HG02852 (cell line): Measurements from ENCODE around the gene ARL16.
"Not testable (repeated sequence)": the region's sequence is repeated elsewhere in the genome, so short reads cannot be mapped to it uniquely, and the experiment has no call there.

ENCODE experiments used
- ATAC-seq: cut with Tn5 transposase; IDR thresholded peaks from one replicate; pipeline ENCODE4 v1.9.1; 2021; ENCODE audit warnings: mild to moderate bottlenecking, moderate library complexity; ENCODE audit not compliant: unreplicated experiment

ARL16 gene

DNA sequence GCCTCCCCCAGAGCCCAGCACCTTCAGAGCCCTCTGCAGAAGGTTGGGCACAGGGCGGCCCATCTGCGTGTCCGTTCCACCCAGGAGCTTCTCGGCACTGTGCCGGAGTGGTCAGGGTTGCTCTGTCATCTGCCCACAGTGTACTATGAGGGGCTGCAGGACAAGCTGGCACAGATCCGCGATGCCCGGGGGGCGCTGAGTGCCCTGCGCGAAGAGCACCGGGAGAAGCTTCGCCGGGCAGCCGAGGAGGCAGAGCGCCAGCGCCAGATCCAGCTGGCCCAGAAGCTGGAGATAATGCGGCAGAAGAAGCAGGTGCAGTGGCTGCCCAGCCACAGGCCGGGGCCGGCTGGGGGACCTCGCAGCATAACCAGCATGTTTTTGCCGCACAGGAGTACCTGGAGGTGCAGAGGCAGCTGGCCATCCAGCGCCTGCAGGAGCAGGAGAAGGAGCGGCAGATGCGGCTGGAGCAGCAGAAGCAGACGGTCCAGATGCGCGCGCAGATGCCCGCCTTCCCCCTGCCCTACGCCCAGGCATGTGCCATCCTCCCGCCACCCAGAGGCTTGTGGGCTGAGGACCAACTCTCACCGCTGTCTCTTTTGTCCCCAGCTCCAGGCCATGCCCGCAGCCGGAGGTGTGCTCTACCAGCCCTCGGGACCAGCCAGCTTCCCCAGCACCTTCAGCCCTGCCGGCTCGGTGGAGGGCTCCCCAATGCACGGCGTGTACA, 12.8 kb upstream of the ARL16 start:
- ATAC-seq, result no peak

DNA sequence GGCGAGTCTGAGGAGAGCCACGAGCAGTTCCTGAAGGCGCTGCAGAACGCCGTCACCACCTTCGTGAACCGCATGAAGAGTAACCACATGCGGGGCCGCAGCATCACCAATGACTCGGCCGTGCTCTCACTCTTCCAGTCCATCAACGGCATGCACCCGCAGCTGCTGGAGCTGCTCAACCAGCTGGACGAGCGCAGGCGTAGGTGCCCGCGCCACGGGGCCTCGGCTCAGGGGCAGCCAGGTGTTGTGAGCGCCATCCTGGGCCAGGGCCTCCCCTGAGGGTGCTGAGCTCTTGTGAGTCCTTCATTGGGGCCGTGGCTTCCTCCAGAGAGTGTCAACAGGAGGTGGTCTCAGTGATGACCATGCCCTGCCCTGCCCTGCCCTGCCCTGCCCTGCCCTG, 12.2 kb upstream of the ARL16 start:
- ATAC-seq, result no peak

DNA sequence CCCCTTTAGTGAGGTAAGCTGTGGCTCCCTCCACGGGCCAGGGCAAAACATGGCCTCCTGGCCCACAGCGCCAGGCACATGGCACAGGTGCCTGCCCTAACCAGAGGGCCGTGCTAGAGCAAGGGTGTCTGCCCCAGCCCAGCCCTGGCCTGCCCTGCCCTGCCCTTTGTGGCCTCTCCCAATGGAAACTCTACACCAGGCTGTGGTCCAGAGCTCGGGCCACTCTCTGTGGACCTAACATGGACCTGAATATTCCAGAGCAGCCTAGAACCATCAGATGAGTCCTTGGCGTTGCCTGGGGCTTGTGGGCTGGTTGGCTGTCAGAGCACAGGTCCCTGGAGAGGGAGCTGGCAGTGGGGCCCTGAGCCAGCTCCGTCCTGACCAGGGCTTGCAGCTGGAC, 11.6 kb upstream of the ARL16 start:
- no peak for ATAC-seq

DNA sequence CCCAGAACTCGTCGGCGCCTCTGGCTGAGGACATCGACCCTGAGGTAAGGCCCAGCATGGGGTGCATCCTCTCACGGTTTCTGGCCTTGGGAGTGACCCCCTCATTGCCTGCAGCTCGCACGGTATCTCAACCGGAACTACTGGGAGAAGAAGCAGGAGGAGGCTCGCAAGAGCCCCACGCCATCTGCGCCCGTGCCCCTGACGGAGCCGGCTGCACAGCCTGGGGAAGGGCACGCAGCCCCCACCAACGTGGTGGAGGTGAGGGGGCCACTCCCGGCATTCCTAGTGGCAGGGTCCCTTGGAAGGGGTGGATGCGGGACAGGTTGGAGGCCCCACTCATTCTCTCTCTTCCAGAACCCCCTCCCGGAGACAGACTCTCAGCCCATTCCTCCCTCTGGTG, 11.2 kb upstream of the ARL16 start:
- ATAC-seq, result no peak

DNA sequence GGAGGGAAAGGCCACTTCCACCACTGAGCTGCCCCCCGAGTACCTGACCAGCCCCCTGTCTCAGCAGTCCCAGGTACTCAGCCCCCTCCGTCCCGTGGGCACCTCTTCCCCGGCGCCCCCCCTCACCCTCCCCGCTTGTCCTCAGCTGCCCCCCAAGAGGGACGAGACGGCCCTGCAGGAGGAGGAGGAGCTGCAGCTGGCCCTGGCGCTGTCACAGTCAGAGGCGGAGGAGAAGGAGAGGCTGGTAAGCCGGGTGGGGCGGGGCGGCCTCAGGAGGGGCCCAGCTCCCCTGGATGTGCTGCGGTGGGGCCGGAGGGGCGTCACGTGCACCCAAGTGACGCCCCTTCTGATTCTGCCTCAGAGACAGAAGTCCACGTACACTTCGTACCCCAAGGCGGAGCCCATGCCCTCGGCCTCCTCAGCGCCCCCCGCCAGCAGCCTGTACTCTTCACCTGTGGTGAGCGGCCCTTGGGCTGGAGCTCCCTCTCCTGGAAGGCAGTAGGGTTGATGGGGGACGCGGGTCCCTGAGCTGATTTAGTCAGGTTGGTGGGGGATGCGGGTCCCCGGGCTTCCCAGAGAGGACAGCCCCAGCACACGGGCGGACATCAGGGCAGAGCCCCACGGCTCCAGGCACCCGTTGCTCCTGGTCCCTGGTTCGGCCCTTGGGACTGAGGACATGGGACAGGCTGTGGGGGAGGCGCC, 10.1 kb upstream of the ARL16 start:
- no peak for ATAC-seq

DNA sequence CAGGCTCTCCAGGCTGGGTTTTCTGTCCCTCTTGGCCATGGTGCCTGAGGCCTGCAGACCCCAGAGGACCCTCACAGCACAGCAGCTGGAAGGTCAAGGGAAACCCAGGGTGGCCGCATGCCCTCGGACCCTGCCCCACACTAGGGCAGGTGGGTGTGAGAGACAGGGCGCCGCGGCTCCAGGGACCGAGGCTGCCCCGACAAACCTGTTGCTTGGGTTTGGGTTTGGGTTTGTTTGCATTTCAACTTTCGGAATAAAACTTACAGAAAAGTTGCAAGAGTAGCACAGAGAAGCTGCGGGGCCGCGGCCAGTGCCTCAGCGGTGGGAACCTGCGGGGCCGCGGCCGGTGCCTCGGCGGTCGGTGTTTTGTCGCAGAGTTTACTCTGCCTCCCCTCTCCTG, 8.0 kb upstream of the ARL16 start:
- no peak for ATAC-seq

DNA sequence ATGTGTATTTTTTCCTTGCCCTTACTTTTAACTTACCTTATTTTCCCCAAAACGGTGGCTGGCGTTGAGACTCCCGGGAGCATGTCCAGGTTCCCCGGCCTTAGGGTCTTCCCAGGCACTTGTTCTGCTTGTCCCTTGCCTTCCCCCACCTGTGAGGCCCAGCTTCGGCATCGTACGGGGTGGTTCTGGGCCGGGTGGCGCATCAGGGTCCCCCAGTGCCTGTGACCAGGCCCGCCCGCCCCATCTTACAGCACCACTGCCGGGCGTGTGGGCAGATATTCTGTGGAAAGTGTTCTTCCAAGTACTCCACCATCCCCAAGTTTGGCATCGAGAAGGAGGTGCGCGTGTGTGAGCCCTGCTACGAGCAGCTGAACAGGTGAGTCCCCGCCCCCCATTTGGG, 7.6 kb upstream of the ARL16 start:
- no peak for ATAC-seq

DNA sequence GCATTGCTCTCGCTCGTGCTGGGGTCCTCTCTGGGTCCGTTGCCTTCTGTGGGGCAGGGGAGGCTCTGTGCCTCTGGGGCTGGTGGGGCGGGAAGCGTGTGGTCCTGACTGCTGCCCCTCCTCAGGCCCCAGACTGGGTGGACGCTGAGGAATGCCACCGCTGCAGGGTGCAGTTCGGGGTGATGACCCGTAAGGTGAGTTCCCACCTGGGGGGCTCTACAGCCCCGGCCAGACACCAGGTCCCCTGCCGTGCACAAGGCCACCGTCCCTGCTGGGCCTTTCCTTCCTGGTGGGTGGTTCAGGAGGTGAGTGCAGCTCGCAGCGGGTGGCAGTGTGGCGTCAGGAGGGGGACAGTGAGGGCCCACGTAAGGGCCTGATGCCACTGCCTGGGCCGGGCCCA, 7.0 kb upstream of the ARL16 start:
- ATAC-seq, result no peak

DNA sequence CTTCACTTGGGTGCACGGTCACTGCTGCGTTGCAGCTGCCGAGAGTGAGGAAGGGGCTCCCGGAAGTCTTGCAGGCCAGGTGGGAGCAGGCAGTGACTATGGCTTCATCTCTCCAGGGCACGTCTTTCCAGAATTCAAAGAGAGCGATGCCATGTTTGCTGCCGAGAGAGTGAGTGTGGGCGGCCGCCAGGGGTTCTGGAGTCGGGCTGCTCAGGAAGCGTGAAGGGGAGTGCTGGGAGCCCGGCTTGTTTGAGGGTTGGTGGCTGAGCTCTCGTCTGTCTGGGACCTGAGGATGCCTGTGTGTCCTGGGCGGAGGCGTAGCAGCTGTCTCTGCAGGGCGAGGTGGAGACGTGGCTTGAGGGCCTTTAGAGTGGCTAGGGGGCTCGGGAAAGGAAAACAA, 6.5 kb upstream of the ARL16 start:
- no peak for ATAC-seq

DNA sequence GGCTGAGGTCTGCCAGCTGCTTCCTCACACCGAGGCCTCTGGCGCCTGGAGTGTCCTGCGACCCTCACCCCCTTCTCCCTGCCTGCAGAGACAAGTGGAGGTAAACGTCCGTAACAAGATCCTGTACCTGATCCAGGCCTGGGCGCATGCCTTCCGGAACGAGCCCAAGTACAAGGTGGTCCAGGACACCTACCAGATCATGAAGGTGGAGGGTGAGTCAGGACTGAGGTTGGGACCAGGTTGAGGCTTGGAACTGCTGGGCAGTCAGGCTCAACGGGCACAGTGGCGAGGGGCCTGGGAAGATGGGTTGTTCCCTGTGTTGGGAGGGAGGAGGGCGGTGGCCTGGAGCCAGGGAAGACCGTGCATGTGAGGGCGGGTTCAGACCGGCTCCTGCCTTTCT, 5.0 kb upstream of the ARL16 start:
- ATAC-seq, result no peak

DNA sequence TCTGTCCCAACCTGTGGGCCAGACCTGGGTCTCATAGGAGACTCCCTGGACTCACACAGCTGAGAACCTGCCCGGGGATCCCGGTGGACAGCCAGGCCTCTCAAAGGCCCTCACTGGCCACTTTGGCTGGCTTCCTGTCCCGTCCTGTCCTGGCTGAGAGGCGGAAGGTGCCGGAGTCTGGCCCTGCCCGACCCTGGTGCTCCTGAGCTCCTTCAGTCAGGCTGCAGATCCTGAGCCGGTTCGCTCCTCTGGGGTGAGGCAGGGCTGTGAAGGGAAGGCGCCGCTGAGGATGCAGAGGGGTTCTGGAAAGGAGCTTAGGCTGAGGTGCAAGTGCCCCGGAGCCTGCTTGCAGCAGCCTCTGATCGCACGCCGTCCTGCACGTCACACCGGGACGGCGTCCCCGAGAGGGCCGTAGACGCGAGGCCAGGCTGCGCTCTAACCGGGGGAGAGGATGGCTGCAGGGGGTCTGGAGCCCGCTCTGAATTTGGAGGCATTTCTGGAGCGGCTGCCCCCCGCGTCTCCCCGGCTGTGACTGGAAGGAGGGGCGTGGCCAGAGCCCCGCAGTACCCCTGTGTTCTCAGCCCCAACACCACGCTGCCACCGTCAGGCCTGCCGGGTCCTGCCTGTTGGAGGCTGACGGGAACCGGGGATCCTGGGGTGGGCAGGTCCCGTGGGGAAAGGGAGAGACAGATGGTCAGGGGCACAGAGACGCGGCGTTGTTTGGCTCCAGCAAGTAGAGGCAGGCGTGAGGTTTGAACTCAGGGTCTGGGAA, 4.4 kb upstream of the ARL16 start:
- no peak for ATAC-seq

DNA sequence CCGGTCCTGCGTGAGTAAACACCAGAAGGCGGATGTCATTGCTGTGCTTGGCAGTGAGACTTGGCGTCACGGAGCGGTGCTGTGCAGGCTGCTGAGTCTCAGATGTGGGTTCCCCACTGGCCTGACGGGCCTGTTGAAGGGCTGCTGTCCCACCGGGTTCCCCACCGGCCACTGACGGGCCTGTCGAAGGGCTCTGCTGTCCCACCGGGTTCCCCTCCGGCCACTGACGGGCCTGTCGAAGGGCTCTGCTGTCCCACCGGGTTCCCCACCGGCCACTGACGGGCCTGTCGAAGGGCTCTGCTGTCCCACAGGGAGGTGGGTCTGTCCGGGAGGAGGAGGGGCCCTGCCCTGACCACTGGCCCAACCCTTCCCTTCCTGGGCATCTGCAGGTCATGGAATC, 3.0 kb upstream of the ARL16 start:
- ATAC-seq, result no peak

DNA sequence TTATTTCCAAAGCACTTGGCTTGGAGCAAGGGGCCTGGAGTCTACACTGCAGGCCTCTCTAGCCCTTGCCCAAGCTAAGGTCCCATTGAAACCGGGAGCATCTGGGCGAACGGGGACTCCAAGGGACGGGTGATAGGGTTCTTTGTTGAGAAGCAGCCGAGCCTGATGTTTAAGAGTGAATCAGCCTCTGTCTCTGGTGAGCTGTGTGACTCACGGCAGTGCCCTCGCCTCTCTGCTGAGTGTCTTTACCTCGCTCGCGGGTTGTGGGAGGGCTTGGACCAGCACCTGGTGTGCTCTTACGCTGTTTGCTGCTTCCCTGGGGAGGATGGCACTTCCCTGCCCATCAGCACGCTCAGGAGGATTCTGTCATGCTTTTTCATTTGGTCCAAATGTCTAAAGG, 1.5 kb upstream of the ARL16 start:
- ATAC-seq, result no peak

DNA sequence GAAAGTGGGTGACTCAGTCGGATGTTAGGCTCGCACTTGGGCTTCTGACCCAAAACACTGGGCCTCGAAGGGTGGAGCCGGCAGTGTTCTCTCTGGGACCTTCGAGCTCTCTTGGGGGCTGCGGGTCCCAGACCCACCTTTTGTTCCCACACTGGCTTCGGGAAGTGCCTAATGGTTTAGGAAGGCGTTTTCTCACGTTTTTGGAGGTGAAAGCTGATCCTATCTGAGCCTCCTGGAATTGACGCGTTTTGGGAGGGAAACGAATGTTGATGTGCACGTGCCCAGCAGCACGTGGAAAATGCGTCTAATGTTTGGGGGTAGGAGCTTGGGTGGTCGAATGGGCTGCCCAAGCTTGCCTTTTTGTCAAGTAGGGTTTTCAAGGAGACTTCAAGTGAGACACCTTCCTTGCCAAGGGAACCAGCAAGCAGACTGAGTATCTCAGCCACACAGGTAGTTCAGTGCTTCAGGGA, 880 bp upstream of the ARL16 start:
- ATAC-seq, result no peak

DNA sequence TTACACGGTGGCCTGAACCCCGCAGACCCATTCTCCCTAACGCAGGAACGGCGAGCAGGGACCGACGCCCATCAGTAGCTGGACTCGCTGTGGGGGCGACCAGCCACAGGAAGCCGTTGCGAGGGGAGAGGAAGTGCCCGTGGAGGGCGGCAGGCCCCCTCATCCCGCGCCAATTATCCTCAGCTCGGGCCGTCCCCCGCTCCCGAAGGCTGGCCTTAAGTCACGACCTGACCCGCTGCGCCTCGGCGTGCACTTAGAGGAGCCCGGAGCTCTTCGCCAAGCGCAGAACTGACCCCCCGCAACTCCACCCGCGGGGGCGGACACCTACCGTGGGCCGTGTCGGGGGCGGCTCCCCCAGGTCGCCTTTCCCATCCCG, 401 bp downstream of the ARL16 start:
- peak; percentile 8 for ATAC-seq

DNA sequence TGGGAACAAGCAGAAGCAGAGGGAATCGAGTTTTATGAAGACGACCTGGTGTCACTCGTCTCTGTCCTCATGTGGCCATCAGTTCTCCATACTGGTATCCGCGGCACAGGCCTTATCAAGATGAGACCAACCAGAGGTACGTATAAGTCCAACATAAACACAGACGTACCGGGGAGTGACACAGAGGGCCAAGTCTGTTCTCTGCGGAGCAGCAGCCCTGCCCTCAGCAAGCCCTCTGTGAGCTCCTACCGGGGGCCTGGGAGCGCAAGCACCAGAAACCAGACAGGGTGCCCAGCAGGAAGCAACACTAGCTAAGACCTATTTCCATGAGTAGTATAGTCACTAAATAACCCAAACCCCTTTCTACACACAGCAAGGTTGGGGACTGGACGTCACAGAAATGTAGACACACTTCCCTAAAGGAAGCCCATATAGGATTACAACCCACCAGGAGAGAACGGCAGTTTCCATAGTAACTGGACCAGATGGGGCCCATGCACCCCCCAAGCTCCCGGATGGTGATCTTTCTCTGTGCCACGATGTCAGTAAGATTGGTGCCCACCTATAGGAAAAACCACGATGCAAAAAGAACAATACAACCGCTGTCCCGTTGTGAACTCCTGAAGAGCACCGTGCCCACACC, 911 bp downstream of the ARL16 start:
- ATAC-seq, result no peak

DNA sequence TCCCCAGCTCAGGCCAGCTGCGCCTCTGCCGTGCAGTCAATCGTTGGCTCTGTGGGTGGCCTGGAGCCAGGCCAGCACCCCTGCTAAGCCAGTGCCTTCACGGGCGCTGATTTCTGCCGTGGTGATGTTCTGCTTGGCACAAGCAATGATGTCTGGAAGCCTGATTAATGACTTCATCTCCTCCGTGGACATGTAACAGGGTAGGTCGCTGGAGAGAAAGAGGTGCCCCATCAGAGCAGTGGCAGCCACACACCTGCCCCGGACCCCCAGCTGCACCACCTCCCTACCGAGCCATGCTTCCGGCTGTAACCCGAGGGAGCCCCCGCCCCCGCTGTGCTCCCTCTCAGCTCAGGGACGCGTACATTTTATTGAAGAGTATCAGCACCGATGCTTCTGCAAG, 1.9 kb downstream of the ARL16 start:
- ATAC-seq, result no peak

DNA sequence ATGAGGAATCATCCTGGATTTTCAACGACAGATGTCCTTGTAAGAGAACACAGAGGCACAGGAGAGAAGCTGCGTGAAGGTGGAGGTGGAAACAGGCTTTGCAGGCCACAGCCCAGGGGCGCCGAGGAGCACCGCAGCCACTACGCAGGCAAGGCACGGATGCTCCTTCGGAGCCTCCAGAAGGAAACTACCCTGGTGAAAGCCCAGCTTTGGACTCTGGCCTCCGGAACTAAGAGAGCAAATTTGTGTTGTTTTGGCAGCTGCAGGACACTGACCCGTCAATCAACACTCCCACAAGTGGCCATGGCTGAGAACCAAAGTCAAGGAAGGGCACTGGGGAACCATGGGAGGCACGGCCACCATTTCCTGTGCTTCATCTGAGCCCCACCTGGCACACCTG, 3.4 kb downstream of the ARL16 start:
- ATAC-seq, result no peak

DNA sequence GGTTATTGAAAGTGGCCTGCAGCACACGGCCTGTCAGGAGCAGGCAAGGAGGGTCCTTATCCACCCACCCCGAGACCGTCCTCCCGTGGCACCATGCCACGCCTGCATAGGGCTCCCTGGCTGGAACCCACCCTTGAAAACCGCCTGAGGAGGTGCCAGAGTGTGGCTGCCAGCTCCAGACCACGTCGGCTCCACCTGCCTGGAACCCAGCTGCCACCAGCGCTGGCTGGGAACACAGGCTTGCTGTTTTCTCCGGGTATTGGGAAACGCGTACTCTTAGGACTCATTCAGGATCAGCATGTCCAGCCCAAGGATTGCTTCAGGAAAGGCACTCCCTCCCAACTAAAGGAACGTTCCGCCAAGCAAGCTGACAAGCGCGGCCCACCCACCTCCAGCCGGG, 6.7 kb downstream of the ARL16 start:
- no peak for ATAC-seq

DNA sequence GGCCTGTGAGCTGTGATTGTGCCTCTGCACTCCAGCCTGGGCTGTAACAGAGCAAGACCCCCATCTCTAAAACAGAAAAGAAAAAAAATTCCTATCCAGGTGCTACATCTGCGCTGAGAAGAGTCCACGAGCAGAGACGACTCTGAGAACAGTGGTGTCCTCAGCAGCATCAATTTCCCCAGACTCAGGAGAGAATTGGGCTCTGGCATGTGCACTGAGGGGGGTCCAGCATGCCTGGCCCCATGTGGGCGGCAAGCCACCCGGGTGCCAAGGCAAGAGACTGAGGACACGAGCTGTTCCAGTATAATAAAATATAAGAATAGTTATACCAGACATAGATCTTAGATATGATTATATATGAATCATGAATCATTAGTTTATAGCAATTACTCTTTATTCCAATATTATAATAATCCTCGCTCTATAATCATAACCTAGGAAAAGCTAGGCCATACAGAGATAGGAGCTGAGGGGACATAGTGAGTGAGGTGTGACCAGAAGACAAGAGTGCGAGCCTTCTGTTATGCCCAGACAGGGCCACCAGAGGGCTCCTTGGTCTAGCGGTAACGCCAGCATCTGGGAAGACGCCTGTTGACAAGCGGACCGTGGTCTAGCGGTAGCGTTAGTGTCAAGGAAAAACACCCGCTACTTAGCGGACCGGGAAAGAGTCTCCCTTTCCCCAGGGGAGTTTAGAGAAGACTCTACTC, 7.9 kb downstream of the ARL16 start:
- not testable (repeated sequence) for ATAC-seq
